HG02759 (cell line): ENCODE results near the gene CDH9.

Experiments used
- ATAC-seq: cut with Tn5 transposase; IDR thresholded peaks from one replicate; pipeline ENCODE4 v1.9.1; 2021; ENCODE audit warnings: mild to moderate bottlenecking, moderate library complexity; ENCODE audit not compliant: unreplicated experiment

CDH9 gene

GRCh38 chr5:26843677-26844076 is 194.7 kb downstream of the CDH9 start:
- no peak for ATAC-seq

- no peak for ATAC-seq
These were observed 204.8 kb downstream of the CDH9 start for GRCh38 chr5:26833596-26833995.
